ENCODE measurements around the gene ZCCHC10. TPM values are rescaled to one million over a fixed set of nuclear protein-coding genes. Genes with fewer than 3 reads are reported as not detected.

ZCCHC10 gene
- total and polyA plus RNA-seq, 9 of the 15 experiments (the other 6 are each of a cell fraction or from before 2014, with no cell fraction given): 11.9 to 146 (median 51.8) TPM

DNA sequence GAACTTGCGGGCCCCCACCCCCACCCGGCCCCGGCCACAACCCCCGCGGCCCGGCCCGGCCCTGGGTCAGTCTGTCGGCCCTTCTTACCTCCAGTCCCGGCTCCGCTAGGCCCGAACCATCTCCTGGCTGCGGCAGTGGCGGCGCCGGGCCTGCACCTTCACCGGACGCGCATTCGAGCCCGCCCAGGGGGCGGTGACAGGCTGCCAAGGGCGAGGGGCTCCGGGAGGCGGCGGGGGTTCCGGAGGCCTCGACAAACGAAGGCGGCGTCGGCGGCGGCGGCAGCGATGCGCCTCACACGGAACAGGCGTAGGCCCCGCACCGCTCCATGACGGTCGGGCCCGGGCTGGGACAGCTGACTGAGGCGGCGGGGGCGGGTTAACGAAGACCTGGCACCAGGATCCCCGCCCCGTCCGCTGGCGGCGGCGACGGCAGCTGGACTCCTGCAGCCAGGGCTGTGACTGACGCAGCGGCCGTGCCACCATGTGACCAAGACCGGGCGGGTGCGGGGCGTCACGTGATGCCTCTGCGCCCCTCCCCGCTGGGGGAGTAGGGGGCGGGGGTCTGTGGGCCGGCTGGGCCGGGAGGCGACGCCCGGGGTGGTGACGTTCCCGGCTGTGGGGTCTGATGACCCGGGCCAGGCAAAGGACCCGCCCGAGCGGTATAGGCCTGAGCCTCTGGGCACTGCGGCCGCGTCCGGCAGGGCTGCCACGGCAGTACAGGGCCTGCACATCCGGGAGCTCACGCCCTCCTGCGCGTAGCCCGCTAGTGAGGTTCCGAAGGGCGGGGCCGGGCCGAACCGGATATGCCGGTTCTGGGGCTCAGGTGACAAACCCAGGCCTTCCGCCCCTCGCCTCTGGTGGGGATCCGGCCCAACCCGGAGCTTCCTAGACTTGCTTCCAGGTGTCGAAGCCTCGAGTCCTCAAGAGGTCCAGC, 62.9 kb downstream of the ZCCHC10 start, which contains the start of gene AFF4 (continued):
- TF ChIP-seq, protein P1, sequence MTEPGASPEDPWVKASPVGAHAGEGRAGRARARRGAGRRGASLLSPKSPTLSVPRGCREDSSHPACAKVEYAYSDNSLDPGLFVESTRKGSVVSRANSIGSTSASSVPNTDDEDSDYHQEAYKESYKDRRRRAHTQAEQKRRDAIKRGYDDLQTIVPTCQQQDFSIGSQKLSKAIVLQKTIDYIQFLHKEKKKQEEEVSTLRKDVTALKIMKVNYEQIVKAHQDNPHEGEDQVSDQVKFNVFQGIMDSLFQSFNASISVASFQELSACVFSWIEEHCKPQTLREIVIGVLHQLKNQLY (CRISPR knock-in tag; conservative IDR thresholded peaks at IDR 0.05): peak in 1 of 2 experiments; percentile 50; a peak in 1 of 4 replicates
- TF ChIP-seq BRCA1 (IDR thresholded peaks at IDR 0.05): no peak
- TF ChIP-seq BRCA1 (CRISPR knock-in tag; IDR thresholded peaks at IDR 0.05): 0 out of 2 replicates have a peak, but pooled peaks have one; percentile 63
- TF ChIP-seq C11orf30 (IDR thresholded peaks at IDR 0.05; ENCODE audit: low read depth): 0 out of 2 replicates have a peak, but pooled peaks have one; percentile 37
- TF ChIP-seq ZNF77 (CRISPR knock-in tag; IDR thresholded peaks at IDR 0.05): no peak
- TF ChIP-seq DIDO1 (tag; IDR thresholded peaks at IDR 0.05; ENCODE audit: low read depth): no peak
- TF ChIP-seq, protein P2, sequence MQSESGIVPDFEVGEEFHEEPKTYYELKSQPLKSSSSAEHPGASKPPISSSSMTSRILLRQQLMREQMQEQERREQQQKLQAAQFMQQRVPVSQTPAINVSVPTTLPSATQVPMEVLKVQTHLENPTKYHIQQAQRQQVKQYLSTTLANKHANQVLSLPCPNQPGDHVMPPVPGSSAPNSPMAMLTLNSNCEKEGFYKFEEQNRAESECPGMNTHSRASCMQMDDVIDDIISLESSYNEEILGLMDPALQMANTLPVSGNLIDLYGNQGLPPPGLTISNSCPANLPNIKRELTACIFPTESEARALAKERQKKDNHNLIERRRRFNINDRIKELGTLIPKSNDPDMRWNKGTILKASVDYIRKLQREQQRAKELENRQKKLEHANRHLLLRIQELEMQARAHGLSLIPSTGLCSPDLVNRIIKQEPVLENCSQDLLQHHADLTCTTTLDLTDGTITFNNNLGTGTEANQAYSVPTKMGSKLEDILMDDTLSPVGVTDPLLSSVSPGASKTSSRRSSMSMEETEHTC (IDR thresholded peaks at IDR 0.05): peak; percentile 94
- TF ChIP-seq, protein P3, sequence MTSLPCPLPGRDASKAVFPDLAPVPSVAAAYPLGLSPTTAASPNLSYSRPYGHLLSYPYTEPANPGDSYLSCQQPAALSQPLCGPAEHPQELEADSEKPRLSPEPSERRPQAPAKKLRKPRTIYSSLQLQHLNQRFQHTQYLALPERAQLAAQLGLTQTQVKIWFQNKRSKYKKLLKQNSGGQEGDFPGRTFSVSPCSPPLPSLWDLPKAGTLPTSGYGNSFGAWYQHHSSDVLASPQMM (CRISPR knock-in tag; IDR thresholded peaks at IDR 0.05): no peak
- TF ChIP-seq ZNF766 (CRISPR knock-in tag; conservative IDR thresholded peaks at IDR 0.05): no peak
- no peak for TF ChIP-seq RBM17 (IDR thresholded peaks at IDR 0.05; ENCODE audit: borderline replicate concordance, low read depth, low read length)
- TF ChIP-seq ZSCAN29 (IDR thresholded peaks at IDR 0.05): no peak
- peak; percentile 86 for TF ChIP-seq SMAD4 (CRISPR knock-in tag; conservative IDR thresholded peaks at IDR 0.05)
- peak; percentile 51; the same call in 1 of the 2 replicates for TF ChIP-seq SIN3B (IDR thresholded peaks at IDR 0.05; ENCODE audit: low read depth)
- TF ChIP-seq SETDB1 (IDR thresholded peaks at IDR 0.05; ENCODE audit: low read length): no peak
- no peak for TF ChIP-seq ZNF780A (CRISPR knock-in tag; IDR thresholded peaks at IDR 0.05)
- peak; percentile 92 for TF ChIP-seq GTF2E2 (tag; IDR thresholded peaks at IDR 0.05)
- TF ChIP-seq KDM4B (IDR thresholded peaks at IDR 0.05; ENCODE audit: borderline replicate concordance in 2 of 2, low read depth in 1 of 2): peak in 1 of 2 experiments; percentile 96; a peak in 2 of 4 replicates
- TF ChIP-seq THRAP3 (IDR thresholded peaks at IDR 0.05; ENCODE audit: borderline replicate concordance): no peak
- 0 out of 2 replicates have a peak, but pooled peaks have one; percentile 58 for TF ChIP-seq TCF7 (IDR thresholded peaks at IDR 0.05; ENCODE audit: borderline replicate concordance)
- no peak for TF ChIP-seq MTA1 (IDR thresholded peaks at IDR 0.05; ENCODE audit: borderline replicate concordance)
- no peak for TF ChIP-seq CHD4 (IDR thresholded peaks at IDR 0.05; ENCODE audit: insufficient read depth, insufficient replicate concordance, low read depth, low read length, poor library complexity, severe bottlenecking)
- peak; percentile 77 for TF ChIP-seq KLF1 (tag; IDR thresholded peaks at IDR 0.05)
- 0 out of 2 replicates have a peak, but pooled peaks have one; percentile 37 for TF ChIP-seq SMAD3 (CRISPR knock-in tag; conservative IDR thresholded peaks at IDR 0.05)
- TF ChIP-seq KLF10 (CRISPR knock-in tag; IDR thresholded peaks at IDR 0.05): no peak
- no peak; the same call in none of the 2 replicates for TF ChIP-seq FOXJ2 (tag; IDR thresholded peaks at IDR 0.05)
- TF ChIP-seq SMAD2 (IDR thresholded peaks at IDR 0.05; ENCODE audit: low read depth, low read length): no peak
